HEK293T (cell line): ENCODE data around the gene HYAL3.
A peak's percentile ranks its signal among the peaks of the same experiment; 100 is the strongest.

Experiments used
- CTCF ChIA-PET: fragments of 350-600 bp; formaldehyde crosslinking; extraction: SDS; loops from one replicate; lab custom pipeline; 2021; ENCODE audit warnings: antibody characterized with exemption, inconsistent platforms; lab: Yijun Ruan, JAX
- POLR2A ChIA-PET: fragments of 350-600 bp; formaldehyde crosslinking; extraction: SDS; loops from one replicate; lab custom pipeline; 2020; ENCODE audit warnings: antibody characterized with exemption, inconsistent platforms; lab: Yijun Ruan, JAX
- DNase-seq: peaks from one replicate; pipeline ENCODE4 v3.0.0; 2012; ENCODE audit warnings: mixed read lengths; ENCODE audit errors: extremely low spot score
- ARNT ChIP-seq: fragments of 450-650 bp; IDR thresholded peaks from 2 replicates; pipeline ENCODE4 v1.6.1; 2017; ENCODE audit warnings: mild to moderate bottlenecking
- BHLHE40 ChIP-seq: fragments of 450-650 bp; IDR thresholded peaks from 2 replicates; pipeline ENCODE4 v1.6.1; 2016; ENCODE audit warnings: mild to moderate bottlenecking, moderate library complexity, borderline replicate concordance
- CTBP1 ChIP-seq: fragments of 450-650 bp; IDR thresholded peaks from 2 replicates; pipeline ENCODE4 v1.6.1; 2016; ENCODE audit warnings: borderline replicate concordance
- ELF4 ChIP-seq: fragments of 450-650 bp; IDR thresholded peaks from 2 replicates; pipeline ENCODE4 v1.6.1; 2017; ENCODE audit warnings: antibody characterized with exemption
- FOXA1 ChIP-seq: fragments of 450-650 bp; IDR thresholded peaks from 2 replicates; pipeline ENCODE4 v1.6.1; 2016; ENCODE audit warnings: mild to moderate bottlenecking
- FOXK2 ChIP-seq: fragments of 450-650 bp; IDR thresholded peaks from 2 replicates; pipeline ENCODE4 v1.6.1; 2016; ENCODE audit warnings: mild to moderate bottlenecking
- FOXM1 ChIP-seq: fragments of 450-650 bp; IDR thresholded peaks from 2 replicates; pipeline ENCODE4 v1.6.1; 2017; ENCODE audit warnings: mild to moderate bottlenecking, borderline replicate concordance
- HDGF ChIP-seq: fragments of 450-650 bp; IDR thresholded peaks from 2 replicates; pipeline ENCODE4 v1.6.1; 2017; ENCODE audit warnings: antibody characterized with exemption, borderline replicate concordance
- L3MBTL2 ChIP-seq: fragments of 450-650 bp; conservative IDR thresholded peaks from 2 replicates; pipeline ENCODE4 v1.6.1; 2016; ENCODE audit warnings: mild to moderate bottlenecking
- LEF1 ChIP-seq: fragments of 450-650 bp; IDR thresholded peaks from 2 replicates; pipeline ENCODE4 v1.6.1; 2017; ENCODE audit warnings: mild to moderate bottlenecking, borderline replicate concordance
- NFRKB ChIP-seq: fragments of 450-650 bp; IDR thresholded peaks from 2 replicates; pipeline ENCODE4 v1.6.1; 2016; ENCODE audit warnings: mild to moderate bottlenecking, moderate library complexity
- PKNOX1 ChIP-seq: fragments of 450-650 bp; IDR thresholded peaks from 2 replicates; pipeline ENCODE4 v1.6.1; 2016
- SP1 ChIP-seq: fragments of 450-650 bp; IDR thresholded peaks from 2 replicates; pipeline ENCODE4 v1.6.1; 2017
- SUZ12 ChIP-seq: fragments of 450-650 bp; IDR thresholded peaks from 2 replicates; pipeline ENCODE4 v1.6.1; 2016; ENCODE audit warnings: mild to moderate bottlenecking
- TARDBP ChIP-seq: fragments of 450-650 bp; IDR thresholded peaks from 2 replicates; pipeline ENCODE4 v1.6.1; 2016
- ZNF384 ChIP-seq: fragments of 450-650 bp; IDR thresholded peaks from 2 replicates; pipeline ENCODE4 v1.6.1; 2016

Gene HYAL3

GRCh38 chr3:50321336-50322114, 22.3 kb upstream of the HYAL3 start:
- CTCF ChIA-PET = interaction anchor here (0.6 to 1.1 kb wide), 3 partner anchors 22 to 56 kb away, joined by 3 to 4 read pairs (median 4); partner anchors contain the start of genes HYAL3 and NAA80
- POLR2A ChIA-PET = interaction anchor here (1.9 to 3.7 kb wide), 3 partner anchors 16 to 23 kb away, joined by 9 to 23 read pairs (median 11); partner anchors contain the start of genes HYAL3 and NAA80

GRCh38 chr3:50320853-50321335, 21.7 kb upstream of the HYAL3 start:
- ChIA-PET CTCF (interaction anchor here (0.6 to 1.1 kb wide), 3 partner anchors 21 to 55 kb away, joined by 3 to 4 read pairs (median 4); partner anchors contain the start of genes HYAL3 and NAA80), POLR2A (interaction anchor here (0.6 to 2.3 kb wide), 4 partner anchors 16 to 28 kb away, joined by 3 to 11 read pairs (median 7); partner anchors contain the start of genes HYAL3, IFRD2 and NAA80)
- TF ChIP-seq L3MBTL2 (no peak), BHLHE40 (no peak), ARNT (no peak), SP1 (no peak), FOXM1 (no peak), CTBP1 (no peak), FOXK2 (no peak), FOXA1 (no peak), ELF4 (no peak), PKNOX1 (no peak), NFRKB (no peak), ZNF384 (no peak), LEF1 (no peak; the same call in 1 of the 2 replicates), HDGF (no peak), TARDBP (no peak), SUZ12 (no peak)
- DNase-seq = peak; percentile 76

More at GRCh38 chr3:50321336-50322114, 22.3 kb upstream of the HYAL3 start:
- DNase-seq = peak; percentile 88
- TF ChIP-seq L3MBTL2 (no peak), CTBP1 (peak; percentile 49; the same call in 1 of the 2 replicates), HDGF (no peak), SP1 (no peak), TARDBP (no peak), LEF1 (peak; percentile 93; the same call in 1 of the 2 replicates), ZNF384 (no peak), ELF4 (no peak; the same call in 1 of the 2 replicates), FOXA1 (no peak), FOXM1 (peak; percentile 100), NFRKB (no peak), ARNT (peak; percentile 64; the same call in 1 of the 2 replicates), FOXK2 (no peak), SUZ12 (no peak), PKNOX1 (no peak), BHLHE40 (peak; percentile 98)

GRCh38 chr3:50319894-50320625, 20.9 kb upstream of the HYAL3 start:
- POLR2A ChIA-PET = interaction anchor here (0.6 to 2.3 kb wide), 5 partner anchors 15 to 28 kb away, joined by 3 to 11 read pairs (median 5); partner anchors contain the start of genes HYAL3, IFRD2 and NAA80
- TF ChIP-seq BHLHE40 (no peak), TARDBP (no peak), LEF1 (no peak), ARNT (no peak)
- CTCF ChIA-PET = interaction anchor here (1.1 kb wide), 1 partner anchor 21 kb away, joined by 4 read pairs; the partner anchor contains the start of genes HYAL3 and NAA80
- no peak for DNase-seq

GRCh38 chr3:50319181-50319893, 20.1 kb upstream of the HYAL3 start:
- DNase-seq = no peak
- TF ChIP-seq PKNOX1 (no peak), FOXK2 (no peak), FOXM1 (no peak), SP1 (no peak), BHLHE40 (no peak), SUZ12 (no peak), HDGF (no peak), LEF1 (no peak)
- CTCF ChIA-PET = no interaction called here
- POLR2A ChIA-PET = interaction anchor here (0.8 to 2.1 kb wide), 5 partner anchors 9 to 27 kb away, joined by 3 to 12 read pairs (median 7); partner anchors contain the start of genes HYAL3, IFRD2, NAA80 and TUSC2
